Measurements from ENCODE around the gene SLC6A4.

SLC6A4 gene

GRCh38 chr17:30170415-30170987, 65.0 kb downstream of the SLC6A4 start:
- DNase-seq: no peak
- H3K4me3 ChIP-seq (ENCODE audit: low read depth, low read length): no peak overlapping the region
- no peaks in the 10 kb centered on the region for H3K27me3 ChIP-seq (replicated peaks)
- no peak overlapping the region for H3K27ac ChIP-seq
- in situ Hi-C loops (cut with HindIII; ENCODE audit: low pct_ligation_motif_present, low sequenced_read_pairs): no loop called here
- TF ChIP-seq CTCF (IDR thresholded peaks at IDR 0.05; ENCODE audit: low read depth, low read length, missing control alignments): no peak
- H3K36me3 ChIP-seq (replicated peaks): peaks cover 15% of the 10 kb centered on the region

GRCh38 chr17:30165960-30166359, 69.5 kb downstream of the SLC6A4 start:
- no peak for TF ChIP-seq CTCF (IDR thresholded peaks at IDR 0.05; ENCODE audit: low read depth, low read length, missing control alignments)
- peaks cover 12% of the 10 kb centered on the region for H3K36me3 ChIP-seq (replicated peaks)
- no peak for DNase-seq
- in situ Hi-C loops (cut with HindIII; ENCODE audit: low pct_ligation_motif_present, low sequenced_read_pairs): no loop called here
- no peaks in the 10 kb centered on the region for H3K27me3 ChIP-seq (replicated peaks)
- H3K4me3 ChIP-seq (ENCODE audit: low read depth, low read length): no peak overlapping the region
- no peak overlapping the region for H3K27ac ChIP-seq

GRCh38 chr17:30165147-30165546, 70.3 kb downstream of the SLC6A4 start:
- no peak overlapping the region for H3K4me3 ChIP-seq (ENCODE audit: low read depth, low read length)
- no peak for TF ChIP-seq CTCF (IDR thresholded peaks at IDR 0.05; ENCODE audit: low read depth, low read length, missing control alignments)
- DNase-seq: no peak
- in situ Hi-C loops (cut with HindIII; ENCODE audit: low pct_ligation_motif_present, low sequenced_read_pairs): no loop called here
- peaks cover 8% of the 10 kb centered on the region for H3K36me3 ChIP-seq (replicated peaks)
- H3K27ac ChIP-seq: no peak overlapping the region
- no peaks in the 10 kb centered on the region for H3K27me3 ChIP-seq (replicated peaks)

- H3K36me3 ChIP-seq (replicated peaks): peaks cover 10% of the 10 kb centered on the region
- TF ChIP-seq CTCF (IDR thresholded peaks at IDR 0.05; ENCODE audit: low read depth, low read length, missing control alignments): no peak
- H3K4me3 ChIP-seq (ENCODE audit: low read depth, low read length): no peak overlapping the region
- no peak for DNase-seq
- in situ Hi-C loops (cut with HindIII; ENCODE audit: low pct_ligation_motif_present, low sequenced_read_pairs): no loop called here
- H3K27me3 ChIP-seq (replicated peaks): no peaks in the 10 kb centered on the region
- H3K27ac ChIP-seq: no peak overlapping the region
These were observed 71.0 kb downstream of the SLC6A4 start for GRCh38 chr17:30164531-30164930.

GRCh38 chr17:30161601-30162000, 73.9 kb downstream of the SLC6A4 start:
- peaks cover 6% of the 10 kb centered on the region for H3K36me3 ChIP-seq (replicated peaks)
- TF ChIP-seq CTCF (IDR thresholded peaks at IDR 0.05; ENCODE audit: low read depth, low read length, missing control alignments): no peak
- no peaks in the 10 kb centered on the region for H3K27me3 ChIP-seq (replicated peaks)
- DNase-seq: no peak
- no peak overlapping the region for H3K4me3 ChIP-seq (ENCODE audit: low read depth, low read length)
- no peak overlapping the region for H3K27ac ChIP-seq
- in situ Hi-C loops (cut with HindIII; ENCODE audit: low pct_ligation_motif_present, low sequenced_read_pairs): no loop called here
